Anterior cingulate cortex (tissue), 58 donors: Measurements from ENCODE around the gene TES.
"Not testable (repeated sequence)": the region's sequence is repeated elsewhere in the genome, so short reads cannot be mapped to it uniquely, and the experiment has no call there.

Experiments
- DNase-seq, 58 donors: peaks; one replicate each; lab custom pipeline; 2025; lab: John Stamatoyannopoulos, UW

Gene TES, protein sequence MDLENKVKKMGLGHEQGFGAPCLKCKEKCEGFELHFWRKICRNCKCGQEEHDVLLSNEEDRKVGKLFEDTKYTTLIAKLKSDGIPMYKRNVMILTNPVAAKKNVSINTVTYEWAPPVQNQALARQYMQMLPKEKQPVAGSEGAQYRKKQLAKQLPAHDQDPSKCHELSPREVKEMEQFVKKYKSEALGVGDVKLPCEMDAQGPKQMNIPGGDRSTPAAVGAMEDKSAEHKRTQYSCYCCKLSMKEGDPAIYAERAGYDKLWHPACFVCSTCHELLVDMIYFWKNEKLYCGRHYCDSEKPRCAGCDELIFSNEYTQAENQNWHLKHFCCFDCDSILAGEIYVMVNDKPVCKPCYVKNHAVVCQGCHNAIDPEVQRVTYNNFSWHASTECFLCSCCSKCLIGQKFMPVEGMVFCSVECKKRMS

GRCh38 chr7:116210345-116211005 lies at the start of gene TES:
Gene TES (plus strand): TSS chr7:116210539. CDS start chr7:116210708, 169 bp downstream.
- DNase-seq, result no peak

- DNase-seq, result no peak
Measured at GRCh38 chr7:116161728-116162127, 48.6 kb upstream of the TES start.

DNA sequence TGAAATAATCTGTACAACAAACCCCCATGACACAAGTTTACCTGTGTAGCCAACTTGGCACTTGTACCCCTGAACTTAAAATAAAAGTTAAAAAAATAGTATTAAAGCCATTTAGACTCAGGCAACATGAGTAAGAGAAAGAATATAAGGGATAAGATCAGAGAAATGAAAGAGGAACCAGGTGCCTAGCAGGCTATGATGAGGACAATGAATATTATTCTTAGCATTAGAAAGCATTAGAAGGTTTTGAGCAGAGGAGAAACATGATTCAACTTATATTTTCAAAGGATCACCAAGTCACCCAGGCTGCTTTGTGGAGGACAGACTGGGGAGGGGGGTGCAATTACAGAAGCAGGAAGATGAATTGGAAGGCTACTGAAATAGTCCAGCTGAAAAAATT lies 48.1 kb upstream of the TES start:
- DNase-seq, result no peak

DNA sequence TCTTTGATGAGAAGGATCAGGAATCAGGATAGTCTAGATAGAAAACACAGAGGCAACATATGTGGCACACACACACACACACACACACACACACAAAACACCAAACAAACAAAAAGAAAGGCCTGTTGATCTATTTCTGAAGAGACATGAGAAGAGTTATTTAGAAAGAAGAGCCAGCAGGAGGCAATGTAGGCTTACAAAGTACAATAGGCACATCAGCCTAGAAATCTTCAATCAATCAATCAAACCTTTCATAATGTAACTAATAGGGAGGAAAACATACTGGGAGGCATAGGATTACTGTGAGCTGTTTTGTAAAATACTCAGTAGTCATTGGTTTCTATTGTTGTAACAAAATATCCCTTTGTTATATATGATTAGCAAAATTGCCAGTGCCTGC lies 47.3 kb upstream of the TES start:
- DNase-seq, result no peak

- no peak for DNase-seq
Measured at GRCh38 chr7:116164552-116165306, 45.6 kb upstream of the TES start.

- no peak for DNase-seq
Measured at GRCh38 chr7:116165717-116166116, 44.6 kb upstream of the TES start.

DNA sequence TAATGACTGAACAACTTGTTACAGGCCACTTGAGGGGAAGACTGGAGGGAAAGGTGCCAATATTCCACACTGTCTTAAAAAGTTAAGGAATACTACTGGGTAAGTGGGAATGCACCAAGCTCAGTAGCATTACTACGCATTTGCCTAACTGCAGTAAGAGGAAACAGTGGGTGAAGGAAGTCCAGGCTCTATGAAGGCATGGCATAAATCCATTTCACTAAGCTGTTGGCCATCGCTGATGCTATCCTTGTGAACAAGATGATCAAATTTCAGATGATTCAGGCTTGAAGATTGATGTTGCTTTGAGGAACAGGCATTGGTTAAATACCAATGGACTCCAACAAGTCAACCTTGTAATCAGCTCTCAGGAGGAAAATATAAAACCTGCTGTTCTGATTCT lies 44.2 kb upstream of the TES start:
- no peak for DNase-seq

DNA sequence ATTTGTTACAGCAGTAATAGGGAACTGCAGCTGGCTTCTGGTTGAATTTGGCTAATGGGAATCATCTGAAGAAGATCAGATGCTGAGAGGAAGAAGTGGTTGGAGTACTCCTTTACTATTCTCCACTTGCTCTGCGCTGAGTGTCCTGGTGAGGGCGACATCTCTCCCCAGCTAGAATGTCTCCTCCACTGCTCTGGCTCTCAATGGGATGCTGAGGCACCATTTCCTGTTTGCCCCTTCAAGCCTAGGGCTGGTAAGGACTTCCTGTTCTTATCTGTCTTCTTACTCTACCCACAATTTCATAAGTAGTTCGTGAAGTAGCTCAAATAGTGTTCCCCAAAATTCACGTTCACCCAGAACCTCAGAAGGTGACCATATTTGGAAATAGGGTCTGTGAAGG lies 43.2 kb upstream of the TES start:
- DNase-seq, result no peak

DNA sequence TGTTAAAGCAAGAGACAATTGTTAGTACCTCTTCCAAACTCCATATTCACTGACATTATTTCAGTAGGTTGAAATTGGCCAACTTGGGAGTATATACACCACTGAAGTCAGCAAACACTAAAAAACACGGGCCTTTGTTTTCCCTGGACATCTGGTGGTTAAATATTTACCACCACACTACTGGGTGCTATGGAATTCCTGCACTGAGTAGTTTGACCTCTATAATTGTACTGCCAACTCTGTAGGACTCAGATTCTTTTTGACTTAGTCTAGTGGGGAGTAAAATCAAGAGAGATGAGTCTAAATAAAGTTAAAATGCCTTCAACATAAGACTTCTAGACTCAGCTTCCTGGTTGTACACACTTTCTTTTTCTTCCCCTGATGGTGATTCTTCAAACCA lies 41.3 kb upstream of the TES start:
- DNase-seq, result no peak

GRCh38 chr7:116170180-116170579 lies 40.2 kb upstream of the TES start:
- DNase-seq, result no peak

GRCh38 chr7:116171094-116171493 lies 39.2 kb upstream of the TES start:
- DNase-seq, result no peak

DNA sequence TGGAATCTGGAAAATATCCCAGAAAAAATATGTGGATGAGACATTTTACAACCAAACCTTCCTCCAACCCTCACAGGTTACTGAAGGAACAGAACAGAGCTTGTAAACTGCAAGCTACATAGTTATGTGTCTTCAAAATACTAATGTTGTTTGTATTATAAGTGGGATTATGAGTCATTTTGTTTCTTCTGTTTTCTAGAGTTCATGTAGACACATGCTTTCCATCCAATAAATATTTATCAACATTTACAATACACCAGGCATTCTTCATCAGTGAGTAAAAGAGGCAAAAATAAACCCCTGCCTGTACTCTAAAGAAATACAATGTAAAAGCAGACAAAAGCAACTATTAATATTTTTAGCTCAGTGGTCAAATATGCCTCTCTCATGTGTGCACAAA lies 38.0 kb upstream of the TES start:
- DNase-seq, result no peak

DNA sequence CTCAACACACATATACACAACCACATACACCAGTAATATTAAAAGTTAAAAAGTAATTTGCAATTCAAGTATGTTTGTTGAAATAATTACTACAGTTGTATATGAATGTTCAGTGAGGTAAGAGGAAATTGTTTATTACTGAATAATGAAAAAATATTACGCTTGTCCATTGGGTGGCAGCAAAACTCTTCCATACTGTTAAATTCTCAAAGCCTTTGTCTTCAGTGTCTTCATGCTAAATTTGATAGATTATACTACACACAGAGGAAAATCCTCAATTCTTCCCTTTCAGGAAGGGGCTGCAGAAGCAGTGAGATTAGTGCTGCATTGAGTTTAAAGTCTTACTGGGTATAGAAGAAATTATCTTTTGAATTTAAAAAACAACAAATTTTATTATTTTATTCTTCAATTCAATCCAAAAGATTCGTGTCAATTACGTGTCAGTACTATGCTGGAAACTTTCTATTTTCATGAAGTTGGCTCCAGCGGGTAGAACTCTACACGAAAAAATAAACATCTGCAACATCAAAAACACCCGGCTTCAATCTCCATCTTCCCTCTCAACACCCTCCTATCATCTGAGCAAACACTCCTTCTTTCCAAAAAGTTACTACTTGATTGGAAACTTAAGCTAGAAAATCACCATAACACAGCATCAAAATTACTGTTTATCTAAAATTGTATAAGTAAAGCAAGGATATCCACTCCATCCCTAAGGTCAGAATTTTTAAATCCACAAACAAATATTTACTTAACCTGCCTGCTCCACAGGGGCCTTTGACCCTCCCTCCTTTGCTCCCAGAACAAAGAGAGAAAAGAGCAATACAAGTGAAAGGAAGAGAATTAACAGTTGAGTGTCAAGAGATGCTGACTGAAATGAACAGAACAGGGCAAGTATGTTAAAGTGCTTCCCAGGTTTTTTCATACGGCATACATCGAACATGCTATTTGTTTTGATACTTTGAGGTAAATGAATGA lies 37.0 kb upstream of the TES start:
- DNase-seq, result peak in 2 of 58 donors; percentile 9 to 40

GRCh38 chr7:116175095-116175494 lies 35.2 kb upstream of the TES start:
- DNase-seq, result not testable (repeated sequence)

GRCh38 chr7:116176226-116176625 lies 34.1 kb upstream of the TES start:
- DNase-seq, result no peak

DNA sequence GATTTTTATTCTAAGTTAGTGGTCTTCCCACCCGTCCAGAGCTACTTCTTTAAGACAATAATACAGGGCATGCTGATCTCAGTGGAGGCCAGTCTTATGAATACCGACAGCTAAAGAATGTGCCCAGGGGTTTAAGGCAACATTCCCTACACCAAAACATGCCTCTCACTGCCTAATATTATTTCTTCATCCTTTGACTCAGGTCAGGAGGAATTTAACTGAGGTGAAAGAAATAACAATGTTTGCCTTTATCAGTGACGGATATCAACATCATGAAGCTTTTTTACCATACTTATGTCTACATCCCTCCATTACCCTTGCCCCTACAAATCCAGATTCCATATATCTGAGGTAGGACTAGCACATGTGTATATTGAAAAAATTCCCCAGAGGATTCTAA lies 33.3 kb upstream of the TES start:
- no peak for DNase-seq

DNA sequence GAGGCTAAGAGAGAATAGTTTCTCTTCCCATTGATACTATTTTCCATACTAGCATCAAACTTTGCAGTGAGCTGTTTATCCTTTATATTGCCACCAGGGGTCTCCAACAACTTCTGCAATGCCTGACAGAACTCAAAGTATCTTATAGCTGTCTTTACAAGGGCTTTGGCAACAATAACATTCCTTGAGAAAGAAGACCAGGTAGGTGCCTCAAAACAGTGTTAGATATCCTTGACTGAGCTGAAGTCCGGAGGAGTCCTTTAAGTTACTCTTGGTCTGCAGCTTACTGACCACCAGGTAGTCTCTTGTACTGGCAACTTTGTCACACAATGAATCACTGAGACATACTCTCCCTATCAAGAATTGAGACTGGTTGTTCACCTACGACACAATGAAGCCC lies 30.0 kb upstream of the TES start:
- no peak for DNase-seq

DNA sequence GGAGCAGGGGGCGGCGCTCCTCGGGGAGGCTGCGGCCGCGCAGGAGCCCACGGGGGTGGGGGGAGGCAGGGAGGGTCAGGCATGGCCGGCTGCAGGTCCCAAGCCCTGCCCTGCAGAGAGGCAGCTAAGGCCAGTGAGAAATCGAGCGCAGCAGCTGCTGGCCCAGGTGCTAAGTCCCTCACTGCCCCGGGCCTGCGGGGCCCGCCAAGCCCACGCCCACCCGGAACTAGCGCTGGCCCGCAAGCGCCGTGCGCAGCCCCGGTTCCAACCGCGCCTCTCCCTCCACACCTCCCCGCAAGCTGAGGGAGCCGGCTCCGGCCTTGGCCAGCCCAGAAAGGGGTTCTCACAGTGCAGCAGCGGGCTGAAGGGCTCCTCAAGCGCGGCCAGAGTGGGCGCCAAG lies 28.3 kb upstream of the TES start:
- no peak for DNase-seq

- DNase-seq, result no peak
Measured at GRCh38 chr7:116185450-116185849, 24.9 kb upstream of the TES start.

- no peak for DNase-seq
Measured at GRCh38 chr7:116185956-116186355, 24.4 kb upstream of the TES start.
